Measurements from ENCODE around the gene VWA7.

VWA7 gene

DNA sequence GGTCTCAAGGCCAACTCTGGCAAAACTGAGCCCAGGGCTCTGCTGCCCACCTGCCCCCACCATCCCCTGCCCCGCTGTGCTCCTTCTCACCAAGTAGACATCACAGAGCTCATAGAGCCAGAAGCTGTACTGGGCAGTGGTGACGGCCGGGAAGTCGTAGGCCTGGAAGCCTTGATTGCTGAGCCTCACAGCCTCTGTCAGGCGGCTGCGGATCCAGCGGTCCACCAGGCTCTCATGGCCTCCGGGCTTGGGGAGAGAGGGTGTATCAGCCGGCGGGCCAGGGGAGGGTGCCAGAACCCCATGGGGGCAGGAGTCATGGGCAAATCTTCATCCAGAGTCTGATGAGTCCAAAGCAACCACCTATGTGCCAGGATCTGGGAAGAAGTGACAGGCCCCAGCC lies 2.8 kb upstream of the VWA7 start:
- Histone ChIP-seq H3K36me3 (ENCODE audit: control insufficient read depth, insufficient read depth, low read length) (no peaks in the 10 kb centered on the region), H3K4me3 (ENCODE audit: low read depth, low read length) (no peak overlapping the region), H3K79me2 (peaks cover 3% of the 10 kb centered on the region), H2AFZ (no peak overlapping the region), H3K9ac (no peak overlapping the region), H3K4me1 (peaks cover 13% of the 10 kb centered on the region), H3K27ac (no peak overlapping the region), H3K27me3 (ENCODE audit: control insufficient read depth, insufficient read depth, low read length) (no peaks in the 10 kb centered on the region), H3K9me3 (ENCODE audit: control insufficient read depth, low read length) (no peaks in the 10 kb centered on the region), H3K4me2 (ENCODE audit: low read length) (no peak overlapping the region)
- TF ChIP-seq CTCF (IDR thresholded peaks at IDR 0.05) = no peak

DNA sequence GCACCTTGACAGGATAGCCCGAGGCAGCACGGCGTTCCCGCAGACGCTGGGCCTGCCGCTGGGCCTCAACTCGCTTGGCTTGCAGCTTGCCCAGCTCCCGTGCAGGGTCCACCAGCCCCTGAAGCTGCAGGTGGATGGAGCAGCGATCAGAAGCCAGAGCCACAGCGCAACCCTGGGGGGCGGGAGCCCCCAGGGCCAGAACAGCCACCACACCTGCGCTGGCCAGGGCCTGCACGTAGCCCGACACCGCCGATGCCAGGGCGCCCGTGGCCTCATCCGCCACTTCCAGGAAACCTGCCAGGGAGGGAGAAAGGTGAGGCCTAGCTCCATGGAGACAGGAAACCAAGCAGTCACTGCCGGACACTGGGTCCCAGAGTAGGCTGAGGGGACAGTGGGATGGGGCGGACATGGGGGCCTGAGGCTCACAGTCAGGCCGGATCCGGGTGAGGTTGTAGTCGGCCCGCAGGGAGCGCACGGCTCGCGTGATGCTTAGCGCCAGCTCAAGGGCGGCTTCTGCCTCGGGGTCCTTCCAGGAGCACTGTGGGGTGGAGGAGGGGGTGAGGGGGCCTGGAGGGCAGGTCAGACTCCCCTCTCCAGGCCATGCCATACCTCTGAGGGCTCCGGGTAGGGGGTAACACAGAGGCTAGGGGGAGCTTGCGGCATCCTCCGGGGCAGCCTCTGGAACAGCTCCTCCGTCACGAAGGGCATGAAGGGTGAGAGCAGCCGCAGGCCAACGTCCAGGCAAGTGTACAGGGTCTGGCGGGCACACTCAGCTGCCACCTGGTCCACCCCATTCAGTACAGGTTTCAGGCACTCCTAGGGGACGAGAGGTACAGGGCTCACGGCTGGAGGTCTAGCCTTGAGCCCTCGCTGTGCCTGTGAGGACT lies 2.1 kb upstream of the VWA7 start:
- Histone ChIP-seq H3K9me3 (ENCODE audit: control insufficient read depth, low read length) (no peaks in the 10 kb centered on the region), H3K9ac (no peak overlapping the region), H2AFZ (no peak overlapping the region), H3K4me1 (peaks cover 13% of the 10 kb centered on the region), H3K36me3 (ENCODE audit: control insufficient read depth, insufficient read depth, low read length) (no peaks in the 10 kb centered on the region), H3K4me2 (ENCODE audit: low read length) (no peak overlapping the region), H3K79me2 (no peaks in the 10 kb centered on the region), H3K27ac (no peak overlapping the region), H3K4me3 (ENCODE audit: low read depth, low read length) (no peak overlapping the region), H3K27me3 (ENCODE audit: control insufficient read depth, insufficient read depth, low read length) (no peaks in the 10 kb centered on the region)
- no peak for TF ChIP-seq CTCF (IDR thresholded peaks at IDR 0.05)

DNA sequence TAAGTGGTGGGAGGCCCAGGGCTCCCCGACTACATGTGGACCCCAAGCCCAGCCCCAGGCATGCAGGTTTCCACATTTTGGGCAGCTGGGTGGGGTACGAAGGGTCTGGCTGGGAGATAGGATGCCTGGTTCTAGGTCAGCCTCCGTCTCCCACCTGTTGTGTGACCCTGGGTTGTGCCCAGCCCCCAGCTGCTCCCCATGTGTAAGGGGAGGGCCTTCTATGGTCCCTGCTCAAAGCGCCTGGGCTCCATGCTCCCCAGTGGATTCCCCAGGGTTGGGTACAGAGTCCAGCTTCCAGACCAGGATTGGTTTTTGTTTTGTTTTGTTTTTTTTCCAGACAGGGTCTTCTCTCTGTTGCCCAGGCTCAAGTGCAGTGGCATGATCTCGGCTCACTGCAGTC lies 1.1 kb upstream of the VWA7 start:
- no peak for TF ChIP-seq CTCF (IDR thresholded peaks at IDR 0.05)
- peaks cover 2% of the 10 kb centered on the region for H3K79me2 ChIP-seq
- H3K4me1 ChIP-seq = peaks cover 13% of the 10 kb centered on the region
- H3K4me2 ChIP-seq (ENCODE audit: low read length) = no peak overlapping the region
- no peak overlapping the region for H3K9ac ChIP-seq
- H3K27me3 ChIP-seq (ENCODE audit: control insufficient read depth, insufficient read depth, low read length) = no peaks in the 10 kb centered on the region
- no peaks in the 10 kb centered on the region for H3K9me3 ChIP-seq (ENCODE audit: control insufficient read depth, low read length)
- no peak overlapping the region for H3K4me3 ChIP-seq (ENCODE audit: low read depth, low read length)
- H3K27ac ChIP-seq = no peak overlapping the region
- no peak overlapping the region for H2AFZ ChIP-seq
- no peaks in the 10 kb centered on the region for H3K36me3 ChIP-seq (ENCODE audit: control insufficient read depth, insufficient read depth, low read length)

- H2AFZ ChIP-seq = no peak overlapping the region
Measured at GRCh38 chr6:31777667-31778050, 531 bp upstream of the VWA7 start.

More at GRCh38 chr6:31777667-31778050, 531 bp upstream of the VWA7 start:
- no peaks in the 10 kb centered on the region for H3K36me3 ChIP-seq (ENCODE audit: control insufficient read depth, insufficient read depth, low read length)
- no peak overlapping the region for H3K27ac ChIP-seq
- H3K79me2 ChIP-seq = peaks cover 2% of the 10 kb centered on the region
- H3K4me1 ChIP-seq = peaks cover 13% of the 10 kb centered on the region
- H3K4me3 ChIP-seq (ENCODE audit: low read depth, low read length) = no peak overlapping the region
- H3K9ac ChIP-seq = no peak overlapping the region
- TF ChIP-seq CTCF (IDR thresholded peaks at IDR 0.05) = no peak
- no peaks in the 10 kb centered on the region for H3K27me3 ChIP-seq (ENCODE audit: control insufficient read depth, insufficient read depth, low read length)
- H3K9me3 ChIP-seq (ENCODE audit: control insufficient read depth, low read length) = no peaks in the 10 kb centered on the region
- no peak overlapping the region for H3K4me2 ChIP-seq (ENCODE audit: low read length)
